Cardiac fibroblast (primary cell): ENCODE measurements around the gene ANKZF1.

ENCODE experiments used
- DNase-seq, 2 donors: peaks; one replicate each; pipeline versions ENCODE4 v3.0.0 to v3.0.0-alpha.2; 2010; ENCODE audit warnings: low read depth in 2 of 2
- H3K4me3 ChIP-seq, 2 donors: replicated peaks in 1 of 2; 1 replicate in 1 of 2; 2 replicates in 1 of 2; pipeline ENCODE4 v1.5.1; 2011; ENCODE audit warnings: low read depth in 2 of 2, low read length in 2 of 2, mild to moderate bottlenecking in 2 of 2, moderate library complexity in 1 of 2
- CTCF ChIP-seq: IDR thresholded peaks from one replicate; pipeline ENCODE4 v1.5.1; 2011; ENCODE audit warnings: low read depth, mild to moderate bottlenecking, low read length, inconsistent platforms

ANKZF1 gene

GRCh38 chr2:219230059-219230540, 494 bp downstream of the ANKZF1 start:
- DNase-seq: peak; percentile 53 to 57
- TF ChIP-seq CTCF: no peak
- peak overlapping the region; percentile 80 to 91 for H3K4me3 ChIP-seq

DNA sequence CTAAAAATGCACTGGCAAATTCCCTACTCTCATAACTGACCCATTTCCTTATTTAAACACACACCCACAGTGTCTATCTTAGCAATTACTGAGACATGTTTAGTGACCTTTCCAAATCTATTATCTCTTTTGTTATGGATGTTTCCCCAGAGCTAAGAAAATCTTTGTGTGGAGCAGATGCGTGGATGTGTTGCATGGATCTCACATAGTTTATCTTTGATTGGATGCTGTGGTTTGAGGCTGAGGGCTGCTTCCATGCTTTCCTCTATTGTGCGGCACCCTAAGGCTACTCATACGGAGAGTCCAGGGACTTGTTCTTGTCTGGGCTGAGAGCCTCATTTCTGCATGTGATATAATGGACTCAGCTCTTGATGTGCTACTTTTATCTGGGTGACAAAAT, 4.7 kb downstream of the ANKZF1 start:
- no peak for DNase-seq
- no peak for TF ChIP-seq CTCF
- no peak overlapping the region for H3K4me3 ChIP-seq

DNA sequence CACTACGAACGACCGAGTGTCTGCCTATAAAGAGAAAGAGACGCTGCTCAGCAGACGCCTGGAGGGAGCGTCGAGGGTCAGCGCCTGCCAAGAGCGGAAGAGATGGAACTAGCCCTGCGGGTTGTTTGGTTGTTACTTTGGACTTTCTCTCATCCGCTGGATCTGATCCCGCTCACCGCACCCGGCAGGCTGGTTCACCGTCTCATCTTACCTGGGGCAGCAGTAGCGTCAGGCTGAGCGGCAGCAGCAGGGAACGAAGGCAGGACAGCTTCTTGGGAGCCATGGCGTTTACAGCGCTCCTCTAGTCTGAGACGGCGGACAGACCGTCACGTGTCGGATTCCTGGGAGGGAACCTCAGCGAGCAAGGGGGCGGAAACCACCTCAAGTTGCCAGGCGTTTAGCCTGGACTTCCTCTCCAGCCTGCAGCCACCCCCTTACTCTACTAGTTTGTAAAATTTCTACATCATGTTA, 13.7 kb downstream of the ANKZF1 start:
- no peak for TF ChIP-seq CTCF
- peak overlapping the region in 1 of 2 donors; percentile 19 for H3K4me3 ChIP-seq
- peak in 1 of 2 donors; percentile 50 for DNase-seq

DNA sequence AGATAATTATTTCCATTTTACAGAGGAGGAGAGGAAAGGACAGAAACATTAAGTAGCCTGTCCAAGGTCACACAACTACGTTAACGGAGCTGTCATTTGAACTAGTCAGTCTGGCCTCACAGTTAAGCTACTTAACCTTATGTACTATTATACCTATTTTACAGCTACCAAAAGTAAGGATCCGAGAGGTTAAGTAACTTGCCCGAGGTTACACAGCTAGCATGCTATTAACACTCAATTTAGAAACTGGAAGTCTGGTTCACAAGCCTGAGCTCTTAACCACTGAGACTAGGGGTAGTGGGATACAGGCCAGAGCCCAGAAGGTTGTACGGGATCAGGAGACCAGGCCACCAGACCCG, 15.2 kb downstream of the ANKZF1 start:
- H3K4me3 ChIP-seq: peak overlapping the region; percentile 90 to 95
- no peak for DNase-seq
- no peak for TF ChIP-seq CTCF

DNA sequence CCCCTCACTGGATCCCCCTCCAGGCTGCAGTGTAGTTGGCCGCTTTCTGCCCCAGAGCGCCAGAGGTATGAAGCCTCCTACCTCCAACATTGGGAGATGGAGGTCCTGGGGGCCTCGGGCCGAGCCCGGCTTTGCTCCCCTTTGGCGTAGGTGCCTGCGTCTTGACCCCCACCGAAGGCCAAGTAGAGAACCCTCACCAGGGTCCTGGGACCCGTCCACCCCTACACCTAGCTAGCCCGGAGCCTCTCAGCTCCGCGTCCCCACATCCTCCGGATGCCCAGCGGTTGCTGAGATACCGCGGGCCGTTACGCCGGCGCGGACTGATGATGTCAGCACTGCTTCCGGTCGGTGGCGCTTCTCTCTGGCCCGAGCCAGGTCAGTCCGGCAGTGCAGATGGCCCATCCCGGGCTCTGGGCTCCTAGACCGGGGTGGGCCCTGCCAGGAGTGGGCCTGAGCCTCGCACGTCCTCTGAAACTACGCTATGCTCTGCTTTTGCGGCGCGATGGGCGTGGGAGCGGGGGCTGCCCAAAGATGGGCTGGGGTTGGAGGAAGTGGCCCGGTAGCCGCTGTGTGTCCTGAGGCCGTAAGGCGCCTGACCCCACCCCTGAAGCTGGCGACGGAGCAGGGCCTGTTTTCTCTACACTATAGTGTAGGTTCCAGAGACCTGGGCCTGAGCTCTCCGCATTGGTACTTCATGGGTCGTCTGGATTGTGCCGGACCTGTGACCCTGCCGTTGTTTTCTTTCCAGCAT, 15.7 kb downstream of the ANKZF1 start, which contains the start of the genes GLB1L and STK16:
Gene GLB1L, minus strand, starts transcription at position 297 of the 751 bp plus-strand sequence. CDS start 1,871 bp downstream, outside the sequence.
Gene STK16, plus strand, starts transcription at position 332 of the 751 bp plus-strand sequence. CDS start 521 bp downstream, outside the sequence.
- DNase-seq: peak; percentile 95 to 96
- TF ChIP-seq CTCF: no peak
- peak within 1 kb of the TSS; percentile 90 to 95 for H3K4me3 ChIP-seq

DNA sequence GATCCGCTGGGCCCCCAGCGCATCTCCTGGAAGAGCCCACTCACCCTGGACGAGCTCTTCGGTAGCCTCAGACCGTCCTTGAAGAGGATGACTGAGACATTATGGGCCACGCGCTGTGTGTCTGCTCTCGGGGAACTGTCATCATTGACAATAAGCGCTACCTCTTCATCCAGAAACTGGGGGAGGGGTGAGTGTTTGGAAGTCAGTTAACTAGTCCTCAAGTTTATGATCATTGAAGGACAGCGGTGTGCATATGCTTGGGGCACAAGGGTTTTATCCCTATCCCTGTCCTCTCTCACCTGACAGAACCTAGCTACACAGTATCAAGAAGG, 16.3 kb downstream of the ANKZF1 start:
- H3K4me3 ChIP-seq: peak overlapping the region; percentile 90 to 95
- no peak for DNase-seq
- no peak for TF ChIP-seq CTCF
